A673 (cell line): ENCODE measurements around the gene AANAT.

Experiments
- CTCF ChIP-seq: fragments of 300-800, 200-600 bp; sonication (generic); conservative IDR thresholded peaks from 2 replicates; pipeline ENCODE4 v1.5.1; 2017; ENCODE audit warnings: low read depth, mild to moderate bottlenecking, antibody characterized with exemption, low read length, moderate library complexity, mixed read lengths
- EZH2 ChIP-seq: fragments of 200-600 bp; sonication (generic); IDR thresholded peaks from 2 replicates; pipeline ENCODE4 v1.6.1; 2017; ENCODE audit warnings: borderline replicate concordance, low read depth, mild to moderate bottlenecking, mixed read lengths, antibody characterized with exemption, low read length; ENCODE audit not compliant: poor library complexity, severe bottlenecking

GRCh38 chr17:76442341-76443338 is 24.8 kb upstream of the AANAT start:
- TF ChIP-seq CTCF (no peak), EZH2 (no peak)
